GM18499 (cell line): ENCODE measurements around the gene CUX1.
"Not testable (repeated sequence)": the region's sequence is repeated elsewhere in the genome, so short reads cannot be mapped to it uniquely, and the experiment has no call there.

Experiments used
- ATAC-seq: cut with Tn5 transposase; IDR thresholded peaks from one replicate; pipeline ENCODE4 v1.9.1; 2021; ENCODE audit warnings: moderate number of reproducible peaks; ENCODE audit not compliant: insufficient read depth, unreplicated experiment

CUX1 gene

DNA sequence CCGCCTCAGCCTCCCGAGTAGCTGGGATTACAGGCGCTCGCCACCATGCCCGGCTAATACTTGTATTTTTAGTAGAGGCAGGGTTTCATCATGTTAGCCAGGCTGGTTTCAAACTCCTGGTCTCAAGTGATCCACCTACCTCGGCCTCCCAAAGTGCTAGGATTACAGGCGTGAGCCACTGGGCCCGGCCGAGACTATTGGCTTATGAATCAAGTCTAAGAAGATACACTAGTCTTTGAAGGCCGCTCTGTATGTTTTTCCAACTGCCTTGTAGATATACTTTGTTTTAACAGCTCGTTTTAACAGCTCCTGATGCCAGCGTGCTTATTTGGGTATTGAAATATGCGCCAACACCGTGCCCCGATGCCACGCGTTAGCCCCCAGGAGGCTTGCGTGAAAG is 332.8 kb downstream of the CUX1 start:
- ATAC-seq = no peak

DNA sequence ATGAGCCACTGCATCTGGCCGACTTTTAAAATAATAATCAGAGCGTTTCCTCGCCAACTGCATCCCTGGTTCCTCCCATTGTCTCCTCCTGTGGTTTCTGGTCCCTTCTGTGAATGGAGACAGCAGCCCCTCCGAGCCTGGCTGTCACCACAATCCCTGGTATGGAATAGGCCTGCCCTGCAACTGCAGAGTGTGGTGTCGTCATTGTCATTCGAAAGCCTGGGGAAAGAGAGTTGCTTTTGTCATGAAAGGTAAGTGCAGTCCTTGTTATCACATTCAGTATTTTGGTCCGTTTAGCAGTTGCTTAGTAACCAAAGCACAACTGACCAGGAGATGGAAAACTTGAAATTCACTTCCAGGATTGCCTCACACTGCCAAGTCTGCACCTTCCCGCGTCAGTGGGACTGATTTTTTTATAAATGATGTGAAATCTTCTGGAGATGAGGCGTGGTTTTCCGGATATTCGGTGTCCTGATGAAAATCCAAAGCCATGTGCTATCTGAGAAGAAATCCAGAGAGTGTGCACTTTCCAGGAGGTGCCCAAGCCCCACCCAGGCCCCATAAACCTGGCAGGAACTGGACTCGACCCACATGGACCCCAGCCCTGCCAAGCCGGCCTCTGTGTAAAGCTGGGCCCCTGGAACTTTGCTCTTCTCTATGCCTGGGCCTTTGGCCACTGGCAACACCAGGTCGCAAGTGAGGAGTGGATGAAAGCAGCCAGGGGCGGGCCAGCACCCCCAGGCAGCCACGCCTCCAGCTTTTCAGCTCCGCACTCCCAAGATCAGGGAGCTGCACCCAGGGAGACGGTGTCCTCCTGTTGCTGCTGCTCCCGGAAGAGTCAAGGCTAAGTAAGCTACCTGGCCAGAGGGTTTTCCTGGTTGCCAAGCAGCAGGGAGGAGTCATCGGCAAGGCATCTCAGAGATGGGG is 335.5 kb downstream of the CUX1 start:
- no peak for ATAC-seq

DNA sequence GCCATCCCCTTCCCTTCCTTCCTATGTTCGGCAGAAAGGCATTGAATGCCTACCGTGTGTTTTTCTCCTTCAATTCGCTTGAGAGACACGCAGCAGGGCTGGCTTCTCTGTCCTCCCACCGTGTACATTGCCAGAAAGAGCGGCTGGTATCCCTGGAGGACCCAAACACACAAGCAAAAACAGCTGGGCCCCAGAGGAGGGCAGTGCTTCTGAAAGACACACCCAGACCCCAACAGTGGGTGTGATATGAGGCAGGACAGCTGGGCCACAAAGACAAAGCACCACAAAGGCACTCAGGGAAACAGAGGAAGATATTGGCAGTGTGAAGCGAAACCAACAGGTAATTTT is 336.1 kb downstream of the CUX1 start:
- no peak for ATAC-seq

DNA sequence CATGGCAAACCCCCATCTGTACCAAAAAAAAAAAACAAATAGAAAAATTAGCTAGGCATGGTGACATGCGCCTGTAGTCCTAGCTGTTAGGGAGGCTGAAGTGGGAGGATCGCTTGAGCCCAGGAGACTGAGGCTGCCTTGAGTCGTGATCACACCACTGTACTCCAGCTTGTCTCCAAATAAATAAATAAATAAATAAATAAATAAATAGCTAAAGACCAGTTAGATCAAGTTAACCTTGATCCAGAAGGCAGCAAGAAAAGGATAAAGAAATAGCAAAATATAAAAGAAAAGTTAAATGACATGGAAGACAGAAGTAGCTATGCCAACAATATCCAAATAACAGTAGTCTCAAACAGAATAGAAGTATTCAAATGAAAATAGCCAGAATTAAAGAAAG is 337.0 kb downstream of the CUX1 start:
- no peak for ATAC-seq

DNA sequence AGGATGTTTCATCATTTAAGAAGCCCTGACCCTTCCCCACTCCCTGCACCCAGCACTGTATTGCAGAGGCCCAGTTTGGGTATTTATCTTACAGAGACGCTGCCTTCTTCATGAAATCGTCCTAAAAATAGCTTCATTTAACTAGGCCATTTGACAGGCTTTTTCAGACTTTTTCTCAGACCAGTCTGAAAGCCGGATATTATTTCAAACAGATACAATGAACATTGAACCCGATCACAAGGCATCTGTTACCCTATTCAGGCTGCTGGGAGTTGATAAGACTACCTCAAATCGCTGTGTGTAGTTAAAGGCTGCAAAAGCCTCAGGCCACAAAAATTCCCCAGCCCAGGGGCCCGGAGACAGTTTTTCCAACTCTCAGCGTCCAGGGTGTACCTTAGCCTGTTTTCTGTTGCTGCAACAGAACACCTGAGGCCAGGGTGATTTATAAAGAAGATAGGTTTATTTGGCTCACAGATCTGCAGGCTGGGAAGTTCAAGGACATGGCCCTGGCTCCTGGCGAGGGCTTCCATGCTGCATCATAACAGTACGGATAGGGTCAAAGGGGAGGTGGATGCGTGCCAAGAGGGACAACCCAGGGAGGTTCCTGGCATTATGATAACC is 338.5 kb downstream of the CUX1 start:
- ATAC-seq = no peak

DNA sequence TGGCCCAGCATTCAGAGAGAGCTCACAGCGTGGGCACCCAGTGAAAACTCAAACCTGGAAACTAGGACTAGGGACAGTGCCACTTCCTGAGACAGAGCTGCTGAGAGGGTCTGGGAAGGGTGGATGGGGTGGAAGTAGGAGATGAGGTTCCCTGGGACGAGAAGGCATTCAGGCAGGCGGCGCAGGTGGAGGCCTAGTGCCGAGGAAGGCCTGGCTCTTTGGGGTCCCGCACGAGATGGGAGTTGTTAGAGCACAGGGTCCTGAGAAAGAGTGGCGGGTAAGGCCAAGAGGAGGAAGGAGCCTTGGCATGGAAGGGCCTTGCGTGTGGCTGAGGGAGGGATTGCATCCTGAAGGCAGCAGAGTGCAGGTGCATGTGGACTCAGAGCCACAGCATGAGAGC is 339.4 kb downstream of the CUX1 start:
- no peak for ATAC-seq

DNA sequence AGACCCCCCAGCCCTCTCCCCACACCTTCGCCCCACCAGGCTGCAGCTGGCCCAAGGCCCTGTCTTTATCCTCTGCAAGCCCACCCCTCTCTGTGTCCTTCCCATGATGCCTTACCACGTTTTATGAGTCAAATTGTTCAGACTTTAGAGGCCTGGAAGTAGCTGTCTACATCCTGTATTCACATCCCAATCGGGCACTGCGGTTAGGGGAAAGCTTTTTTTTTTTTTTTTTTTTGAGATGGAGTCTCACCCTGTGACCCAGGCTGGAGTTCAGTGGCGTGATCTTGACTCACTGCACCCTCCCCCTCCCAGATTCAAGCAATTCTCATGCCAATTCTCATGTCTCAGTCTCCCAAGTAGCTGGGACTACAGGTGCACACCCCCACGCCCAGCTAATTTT is 347.7 kb downstream of the CUX1 start:
- ATAC-seq = no peak

DNA sequence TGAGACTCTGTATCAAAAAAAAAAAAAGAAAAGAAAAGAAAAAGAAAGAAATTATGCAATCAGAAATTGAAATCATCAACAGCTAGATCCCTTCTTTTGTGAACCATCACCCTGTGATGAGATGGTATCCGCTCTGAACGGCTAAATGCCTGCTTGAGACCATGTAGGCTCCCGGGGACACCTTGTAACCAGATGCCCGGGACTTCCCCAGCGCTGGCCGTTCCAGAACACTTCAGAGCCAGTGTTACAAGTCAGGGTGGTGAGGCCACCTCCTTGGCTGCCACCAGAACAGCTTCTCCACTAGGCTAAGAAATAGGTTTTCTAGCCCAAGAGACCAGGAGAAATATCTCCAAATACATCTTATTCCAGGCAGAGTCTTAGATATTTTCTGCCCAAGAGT is 349.8 kb downstream of the CUX1 start:
- no peak for ATAC-seq

DNA sequence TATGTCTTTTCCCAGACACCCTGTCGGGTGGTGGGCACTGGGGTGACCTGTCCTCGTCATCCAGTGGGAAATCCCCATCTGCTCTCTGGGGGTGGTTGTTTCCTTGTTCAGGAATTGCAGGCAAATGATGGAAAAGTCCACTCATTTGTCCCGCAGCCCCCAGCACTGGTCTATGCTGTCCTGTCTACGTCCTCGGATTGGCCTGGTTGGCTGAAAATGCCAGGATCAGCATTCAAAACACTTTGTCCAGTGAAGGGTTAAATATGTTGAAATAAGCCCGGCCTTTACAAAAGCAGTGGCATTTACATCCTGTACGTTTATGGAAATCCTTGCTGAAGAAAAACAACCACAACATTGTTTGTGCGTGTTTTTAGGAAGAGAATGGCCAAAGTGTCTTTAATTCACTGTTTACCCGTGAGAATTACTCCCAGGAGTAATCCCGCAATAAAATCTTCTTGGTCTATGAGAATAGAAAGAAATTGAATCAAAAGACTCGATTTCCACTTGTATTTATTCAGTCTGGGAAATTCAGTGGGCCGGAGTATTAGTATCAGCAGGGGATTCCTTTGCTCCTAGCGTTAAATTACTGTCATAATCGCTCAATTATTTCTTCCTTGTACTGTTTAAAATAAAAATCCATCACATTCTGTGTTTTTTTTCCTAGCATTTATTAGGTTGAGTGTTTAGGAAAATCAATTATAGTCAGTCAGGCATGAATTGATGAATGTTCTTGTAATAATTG is 352.4 kb downstream of the CUX1 start:
- no peak for ATAC-seq

DNA sequence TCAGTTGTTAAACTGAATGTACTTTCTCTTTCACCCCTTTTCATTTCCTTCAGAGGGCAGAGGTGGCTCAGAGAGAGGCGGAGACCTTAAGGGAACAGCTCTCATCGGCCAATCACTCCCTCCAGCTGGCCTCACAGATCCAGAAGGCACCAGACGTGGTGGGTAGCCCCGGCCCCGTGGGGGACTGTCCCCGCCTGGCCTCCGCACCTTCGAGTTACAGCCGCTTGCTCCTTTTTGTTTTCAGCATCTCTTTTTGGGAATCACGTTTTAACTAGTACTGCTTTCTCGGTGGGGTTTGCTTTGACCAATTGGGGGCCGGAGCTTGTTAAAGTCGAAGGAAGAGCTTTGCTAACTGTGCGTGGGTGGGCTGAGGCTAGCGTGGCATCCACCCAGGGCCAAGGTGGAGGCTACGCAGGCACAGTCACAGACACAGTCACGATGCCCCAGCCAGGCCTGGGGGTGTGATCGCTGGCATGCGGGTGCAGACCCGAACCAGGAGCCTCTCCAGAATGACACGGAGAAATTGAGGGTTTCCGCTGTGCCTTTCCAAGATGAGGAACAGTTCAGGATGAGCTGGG is 353.1 kb downstream of the CUX1 start:
- no peak for ATAC-seq

DNA sequence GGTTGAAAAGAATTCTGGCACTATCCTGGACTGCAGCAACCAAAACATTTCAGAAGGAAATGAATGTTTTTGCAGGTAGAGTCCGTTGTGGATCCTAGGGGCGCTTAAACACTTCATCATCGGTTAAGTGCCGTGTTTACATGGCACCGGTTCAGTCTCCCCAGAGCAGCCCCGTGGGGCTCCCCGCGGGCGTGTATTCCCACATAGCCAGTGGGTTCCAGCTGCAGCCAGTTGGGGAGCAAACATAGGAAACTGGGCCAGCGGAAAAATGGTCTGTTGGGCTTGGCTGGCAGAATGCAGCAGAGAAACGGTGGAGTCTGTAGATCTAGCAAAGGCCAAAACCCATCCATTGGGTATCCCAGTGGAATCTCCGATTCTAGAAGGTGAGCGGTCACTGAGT is 356.2 kb downstream of the CUX1 start:
- no peak for ATAC-seq

DNA sequence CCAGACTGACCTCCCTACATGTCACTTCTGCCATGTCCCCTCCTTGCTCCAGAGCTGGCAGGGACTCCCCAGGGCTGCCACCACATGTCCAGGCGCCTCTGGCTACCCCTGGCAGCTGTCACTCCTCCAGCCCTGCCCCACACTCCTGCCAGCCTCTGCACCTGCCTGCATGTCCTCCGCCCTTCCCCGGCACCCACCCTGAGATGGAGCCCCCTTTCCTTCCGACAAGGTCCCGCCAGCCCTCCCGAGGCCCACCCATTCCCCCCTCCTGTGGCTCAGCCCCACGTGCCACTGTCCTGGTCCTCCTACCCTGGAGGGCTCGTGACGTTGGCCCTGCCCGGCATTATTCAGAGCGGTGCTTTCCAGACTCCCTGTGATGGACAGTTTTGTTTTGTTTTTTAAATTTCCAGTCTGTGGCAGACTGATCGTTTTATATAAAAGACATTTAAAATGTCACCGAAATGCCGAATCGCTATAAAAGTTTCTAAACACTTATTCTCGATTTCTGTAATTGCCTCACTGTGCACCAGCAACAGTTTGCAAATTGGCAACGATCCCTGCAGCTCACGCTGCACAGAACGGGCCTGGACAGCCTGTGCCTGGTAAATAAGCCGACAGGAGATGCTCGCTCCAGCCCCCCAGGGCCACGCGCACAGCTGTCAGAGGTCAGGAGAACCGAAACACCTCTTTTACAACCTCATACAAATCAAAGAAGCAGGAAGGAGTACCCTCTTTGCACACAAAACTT is 358.2 kb downstream of the CUX1 start:
- ATAC-seq = no peak

DNA sequence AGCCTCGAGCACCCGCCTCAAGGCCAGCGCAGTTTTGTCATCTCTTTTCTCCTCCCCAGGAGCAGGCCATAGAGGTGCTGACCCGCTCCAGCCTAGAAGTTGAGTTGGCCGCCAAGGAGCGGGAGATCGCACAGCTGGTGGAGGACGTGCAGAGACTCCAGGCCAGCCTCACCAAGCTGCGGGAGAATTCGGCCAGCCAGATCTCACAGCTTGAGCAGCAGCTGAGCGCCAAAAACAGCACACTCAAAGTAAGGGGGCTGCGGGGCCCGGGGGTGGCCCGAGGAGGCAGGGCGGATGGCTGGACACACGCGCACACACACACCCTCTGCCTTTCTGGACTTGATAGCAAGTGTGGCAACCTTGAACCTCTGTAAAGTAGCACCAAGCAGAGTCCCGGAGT is 361.0 kb downstream of the CUX1 start:
- no peak for ATAC-seq

DNA sequence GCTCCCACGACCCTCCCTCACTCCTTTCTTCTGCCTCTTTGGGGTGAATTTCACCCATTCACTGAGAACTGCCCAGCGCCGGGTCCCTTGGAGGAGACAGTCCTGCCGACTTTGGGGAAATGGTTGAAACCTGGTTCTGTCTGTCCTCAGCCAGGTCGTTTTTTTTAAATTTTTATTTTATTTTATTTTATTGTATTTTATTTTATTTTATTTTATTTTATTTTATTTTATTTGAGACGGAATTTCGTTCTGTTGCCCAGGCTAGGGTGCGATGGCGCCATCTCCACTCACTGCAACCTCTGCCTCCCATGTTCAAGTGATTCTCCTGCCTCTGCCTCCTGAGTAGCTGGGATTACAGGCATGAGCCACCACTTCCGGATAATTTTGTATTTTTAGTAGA is 363.3 kb downstream of the CUX1 start:
- ATAC-seq = no peak

DNA sequence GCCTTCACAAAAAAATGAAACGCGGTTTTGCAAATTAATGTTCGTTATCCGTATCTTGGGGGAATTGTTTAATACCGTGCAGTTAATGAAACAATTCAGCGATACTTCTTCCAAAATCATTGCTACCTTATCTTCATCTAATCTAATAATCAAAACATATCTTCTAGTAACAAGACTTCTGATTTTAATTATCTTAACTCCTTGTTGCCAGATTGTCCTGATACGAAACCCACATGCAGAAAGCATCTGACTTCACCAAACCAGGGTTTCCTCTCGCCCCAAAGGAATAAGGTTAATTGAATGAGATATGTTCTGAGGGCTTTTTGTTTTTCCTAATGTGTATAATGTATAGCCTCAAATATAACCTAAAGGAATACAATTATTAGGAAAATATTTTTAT is 364.1 kb downstream of the CUX1 start:
- ATAC-seq = no peak

DNA sequence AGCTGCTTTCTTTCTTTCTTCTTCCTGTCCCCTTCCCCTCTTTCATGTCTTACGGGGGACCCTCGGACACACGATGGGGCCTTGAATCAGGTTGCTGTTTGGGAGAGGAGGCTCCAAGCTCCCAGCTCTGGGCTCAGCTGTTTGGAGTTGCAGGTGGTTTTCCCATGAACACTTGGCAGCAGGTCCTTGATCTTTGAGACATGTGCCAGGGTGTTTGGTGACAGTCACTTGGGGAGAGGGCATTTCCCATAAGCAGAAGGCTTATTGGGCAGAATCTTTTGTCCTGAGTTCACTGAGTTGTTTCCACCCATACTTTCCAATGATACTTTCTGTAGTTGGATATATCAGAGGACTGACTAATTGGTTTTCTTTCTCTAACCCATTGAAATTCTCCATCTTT is 364.6 kb downstream of the CUX1 start:
- ATAC-seq = no peak

DNA sequence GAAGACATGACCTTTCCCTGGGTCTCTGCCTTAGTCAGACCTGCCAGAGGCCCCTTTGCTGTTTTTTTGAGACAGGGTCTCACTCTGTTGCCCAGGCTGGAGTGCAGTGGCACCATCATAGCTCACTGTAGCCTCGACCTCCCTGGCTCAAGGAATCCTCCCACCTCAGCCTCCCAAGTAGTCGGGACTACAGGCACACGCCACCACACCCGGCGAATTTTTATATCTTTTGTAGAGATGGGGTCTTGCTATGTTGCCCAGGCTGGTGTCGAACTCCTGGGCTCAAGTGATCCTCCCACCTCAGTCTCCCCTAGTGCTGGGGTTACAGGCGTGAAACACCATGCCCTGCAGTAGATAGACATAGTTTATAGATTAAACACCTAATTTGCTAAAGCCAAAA is 366.4 kb downstream of the CUX1 start:
- not testable (repeated sequence) for ATAC-seq

DNA sequence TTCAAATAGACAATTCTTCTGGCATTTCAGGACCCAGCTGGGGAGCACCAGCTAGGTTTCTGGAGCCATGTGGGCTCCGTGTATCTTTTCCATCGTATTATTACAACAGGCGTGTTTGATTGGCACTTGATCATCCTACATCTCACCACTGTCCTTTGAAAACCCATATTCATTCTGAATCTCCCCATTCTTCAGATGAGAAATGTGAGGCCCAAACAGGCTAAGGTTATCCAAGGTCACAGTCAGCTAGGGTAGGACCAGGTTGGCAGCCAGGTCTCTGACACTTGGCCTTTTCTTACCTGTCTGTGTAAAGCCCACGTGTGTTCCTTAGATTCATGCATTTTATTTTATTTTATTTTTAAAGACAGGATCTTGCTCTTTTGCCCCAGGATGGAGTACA is 366.9 kb downstream of the CUX1 start:
- no peak for ATAC-seq

DNA sequence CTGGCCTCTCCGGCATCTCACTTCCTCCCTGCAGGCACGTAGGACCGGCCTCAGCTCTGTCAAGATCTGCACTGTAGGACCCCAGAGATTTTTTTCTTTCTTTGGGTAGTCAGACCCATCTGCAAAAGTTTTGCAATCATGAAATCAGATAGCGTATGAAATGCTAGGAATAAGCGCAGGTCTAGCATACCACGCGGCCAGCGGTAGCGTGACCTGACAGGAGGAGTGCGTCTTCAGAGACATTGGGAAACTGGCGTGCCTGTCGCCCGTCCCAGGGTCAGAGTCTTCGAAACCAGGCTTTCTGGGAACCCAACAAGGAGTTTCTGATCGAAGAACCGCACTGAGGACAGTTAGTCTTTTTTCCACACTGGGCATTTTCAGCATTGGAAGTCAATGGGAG is 368.4 kb downstream of the CUX1 start:
- no peak for ATAC-seq

DNA sequence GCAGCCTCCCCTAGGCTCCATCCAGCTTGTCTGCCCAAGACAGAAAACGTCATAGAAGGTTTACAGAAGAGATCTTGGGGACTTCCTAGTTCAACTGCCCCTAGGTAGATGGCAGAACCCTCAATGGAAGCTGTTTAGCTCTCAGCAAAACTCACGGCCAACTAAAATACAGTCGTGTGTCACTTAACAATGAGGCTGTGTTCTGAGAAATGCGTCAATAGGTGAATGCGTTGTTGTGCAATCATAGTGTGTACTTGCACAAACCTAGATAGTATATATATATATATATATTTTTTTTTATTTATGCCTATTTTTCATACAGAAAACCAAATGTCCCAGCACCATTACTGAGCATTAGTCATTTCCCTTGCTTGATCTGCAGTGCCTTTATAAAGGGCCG is 368.9 kb downstream of the CUX1 start:
- ATAC-seq = no peak
